ENCODE results near the gene TFR2. TPM values are rescaled to one million over a fixed set of nuclear protein-coding genes. Genes with fewer than 3 reads are reported as not detected.

Gene TFR2
- total and polyA plus RNA-seq, 9 of the 15 experiments (the other 6 are each of a cell fraction or from before 2014, with no cell fraction given), result 3.8 to 123 (median 51.1) TPM

GRCh38 chr7:100629117-100629716 is 12.1 kb downstream of the TFR2 start (continued):
- TF ChIP-seq PTRF (tag; IDR thresholded peaks at IDR 0.05), result no peak
- no peak for TF ChIP-seq PKNOX1 (IDR thresholded peaks at IDR 0.05)
- TF ChIP-seq NEUROD1 (IDR thresholded peaks at IDR 0.05; ENCODE audit: borderline replicate concordance, low read depth, low read length, partially characterized antibody), result no peak
- TF ChIP-seq CREB1 (IDR thresholded peaks at IDR 0.05), result no peak
- no peak for TF ChIP-seq CREB1 (CRISPR knock-in tag; IDR thresholded peaks at IDR 0.05)
- no peak for TF ChIP-seq SIRT6 (IDR thresholded peaks at IDR 0.05; ENCODE audit: low read depth, low read length)
- no peak for TF ChIP-seq ZFP30 (CRISPR knock-in tag; IDR thresholded peaks at IDR 0.05; ENCODE audit: borderline replicate concordance)
- no peak for TF ChIP-seq NFIX (CRISPR knock-in tag; IDR thresholded peaks at IDR 0.05; ENCODE audit: low read depth)
- TF ChIP-seq ZNF766 (CRISPR knock-in tag; conservative IDR thresholded peaks at IDR 0.05), result no peak
- no peak for TF ChIP-seq HLTF (IDR thresholded peaks at IDR 0.05)
- TF ChIP-seq KDM5B (IDR thresholded peaks at IDR 0.05; ENCODE audit: insufficient replicate concordance, low read depth, low read length), result no peak
- TF ChIP-seq CBX8 (IDR thresholded peaks at IDR 0.05; ENCODE audit: borderline replicate concordance, extremely low read depth, low read depth, low read length, poor library complexity, severe bottlenecking), result no peak
- no peak for TF ChIP-seq ZNF318 (IDR thresholded peaks at IDR 0.05; ENCODE audit: borderline replicate concordance in 1 of 2, low read depth in 1 of 2)

Measured in K562 (cell line).